ENCODE results near the gene FAM216B. TPM values are rescaled to one million over a fixed set of nuclear protein-coding genes. Genes with fewer than 3 reads are reported as not detected.

Gene FAM216B
- total RNA-seq, 1 experiment from 2014 or later, result not detected

- H3K14ac ChIP-seq (ENCODE audit: insufficient read depth, low read length), result no peak overlapping the region
- WGBS (ENCODE audit: extremely low coverage, insufficient read length, low lambda C conversion rate), result no CpG with 5 or more reads among the region's 3 CpGs
- no peak for DNase-seq
- no peak overlapping the region for H3K9ac ChIP-seq (ENCODE audit: extremely low read depth, insufficient read length, low read length)
- H4K8ac ChIP-seq (replicated peaks; ENCODE audit: insufficient read length, low read depth, low read length), result no peak overlapping the region
- no peak overlapping the region for H3K4ac ChIP-seq (ENCODE audit: low read depth, low read length)
- H3K18ac ChIP-seq (ENCODE audit: insufficient read length, low read depth, low read length), result no peak overlapping the region
- no peak overlapping the region for H2BK12ac ChIP-seq (ENCODE audit: insufficient read length, low read depth, low read length)
- H3K23ac ChIP-seq (ENCODE audit: insufficient read length, low read depth, low read length), result no peak overlapping the region
- H4K5ac ChIP-seq (ENCODE audit: insufficient read length, low read depth, low read length), result no peak overlapping the region
- no peak overlapping the region for H2BK5ac ChIP-seq (ENCODE audit: insufficient read length, low read length)
- H3K9me3 ChIP-seq (ENCODE audit: control insufficient read depth, low read depth, low read length), result no peaks in the 10 kb centered on the region
- H4K91ac ChIP-seq (ENCODE audit: insufficient read length, low read depth, low read length), result no peak overlapping the region
- H2BK120ac ChIP-seq (ENCODE audit: low read depth, low read length, poor library complexity, severe bottlenecking), result no peak overlapping the region
- no peaks in the 10 kb centered on the region for H3K79me2 ChIP-seq (ENCODE audit: insufficient read depth, low read length)
- H3K27ac ChIP-seq (ENCODE audit: insufficient read length, low read depth, low read length), result no peak overlapping the region
- no peaks in the 10 kb centered on the region for H3K79me1 ChIP-seq (ENCODE audit: insufficient read depth, low read depth, low read length, poor library complexity, severe bottlenecking)
- H2BK15ac ChIP-seq (ENCODE audit: low read depth, low read length), result no peak overlapping the region
- H2AFZ ChIP-seq (ENCODE audit: low read length), result no peak overlapping the region
- H3K4me1 ChIP-seq (ENCODE audit: insufficient read depth, low read length), result peaks cover 2% of the 10 kb centered on the region; the same call in 1 of the 2 replicates
- Mint-ChIP-seq H3K9me3 (no peaks in the 10 kb centered on the region), H3K36me3 (ENCODE audit: insufficient read depth in 1 of 3, low read depth in 3 of 3) (no peaks in the 10 kb centered on the region), H3K27ac (no peak overlapping the region), H3K27me3 (ENCODE audit: low read depth) (no peaks in the 10 kb centered on the region; the same call in 1 of the 2 replicates), H3K4me3 (no peak overlapping the region), H3K4me1 (peaks cover 0 to 10% of the 10 kb centered on the region in 2 experiments; a peak in 1 of 4 replicates)
- H3K27me3 ChIP-seq (ENCODE audit: insufficient read depth, low read length), result no peaks in the 10 kb centered on the region
- no peak overlapping the region for H3K4me2 ChIP-seq (ENCODE audit: insufficient read depth, insufficient read length, low read length)
- no peak overlapping the region for H2BK20ac ChIP-seq (ENCODE audit: low read depth, low read length, poor library complexity, severe bottlenecking)
- H4K20me1 ChIP-seq (ENCODE audit: control insufficient read depth, insufficient read depth, insufficient read length), result no peaks in the 10 kb centered on the region
- no peak for TF ChIP-seq CTCF (conservative IDR thresholded peaks at IDR 0.05)
- H3T11ph ChIP-seq (ENCODE audit: low read length), result no peak overlapping the region
- no peak overlapping the region for H2AK5ac ChIP-seq (ENCODE audit: insufficient read length, low read length)
- no peak overlapping the region for H3K56ac ChIP-seq (ENCODE audit: insufficient read length, low read depth, low read length)
- H3K23me2 ChIP-seq (ENCODE audit: insufficient read length, low read depth, low read length, poor library complexity, severe bottlenecking), result no peaks in the 10 kb centered on the region
These were observed 29.7 kb upstream of the FAM216B start for GRCh38 chr13:42751693-42752092.

All from H9 (cell line).